LoVo (cell line): ENCODE results near the gene VWA8.
"Not testable (repeated sequence)": the region's sequence is repeated elsewhere in the genome, so short reads cannot be mapped to it uniquely, and the experiment has no call there.

Experiments used
- DNase-seq: peaks from one replicate; pipeline ENCODE4 v3.0.0-alpha.2; 2016; ENCODE audit warnings: low spot score

Gene VWA8

DNA sequence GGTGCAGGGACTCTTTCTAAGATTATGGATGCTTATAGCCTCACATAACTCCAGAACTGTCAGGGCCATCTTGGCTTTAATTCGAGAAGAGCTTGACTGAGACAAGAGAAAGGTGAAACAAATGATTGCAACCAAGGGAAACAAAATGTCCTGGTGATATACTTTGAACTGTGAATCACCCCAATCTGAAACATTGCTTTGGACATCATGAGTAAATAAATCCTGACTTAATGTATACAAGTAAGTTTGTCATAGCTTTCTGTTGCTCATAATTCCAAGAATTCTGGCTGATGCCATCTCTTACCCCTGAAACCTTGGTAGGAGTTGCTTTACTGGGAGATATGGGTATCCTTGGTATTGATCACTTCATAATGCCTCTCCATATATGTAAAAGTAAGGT is 5.8 kb upstream of the VWA8 start:
- no peak for DNase-seq

DNA sequence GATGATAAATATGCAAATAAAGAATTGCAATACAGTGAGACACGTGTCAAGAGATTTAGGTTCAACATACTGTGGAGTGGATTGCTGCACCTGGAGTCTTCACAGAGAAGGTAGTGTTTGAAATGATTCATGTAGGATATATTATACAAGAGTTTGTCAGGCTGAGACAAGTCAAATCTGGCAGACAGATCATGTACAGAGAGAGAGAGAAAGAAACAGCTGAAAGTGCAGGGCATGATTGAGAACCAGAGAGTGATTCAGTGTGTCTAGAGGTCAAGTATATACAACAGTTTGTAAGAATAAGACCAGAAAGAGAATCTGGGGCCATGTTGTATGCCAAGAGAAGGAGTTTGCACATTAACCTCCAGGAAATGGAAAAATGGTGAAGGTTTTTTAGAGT is 2.1 kb upstream of the VWA8 start:
- no peak for DNase-seq

DNA sequence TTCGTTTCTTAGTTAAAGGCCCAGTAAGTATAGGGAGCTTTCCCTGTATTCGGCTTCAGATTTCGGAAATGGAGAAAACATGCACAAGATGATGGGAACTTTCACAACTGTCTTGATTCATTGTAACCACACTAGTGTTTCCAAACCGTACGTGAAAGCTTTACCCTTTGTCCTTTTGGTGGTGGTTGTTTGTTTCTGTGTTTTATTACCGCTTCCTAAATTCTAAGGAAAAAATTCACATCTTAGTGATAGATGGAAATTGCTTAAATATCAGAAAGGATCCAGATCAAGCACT is 504 bp upstream of the VWA8 start:
- DNase-seq: no peak

DNA sequence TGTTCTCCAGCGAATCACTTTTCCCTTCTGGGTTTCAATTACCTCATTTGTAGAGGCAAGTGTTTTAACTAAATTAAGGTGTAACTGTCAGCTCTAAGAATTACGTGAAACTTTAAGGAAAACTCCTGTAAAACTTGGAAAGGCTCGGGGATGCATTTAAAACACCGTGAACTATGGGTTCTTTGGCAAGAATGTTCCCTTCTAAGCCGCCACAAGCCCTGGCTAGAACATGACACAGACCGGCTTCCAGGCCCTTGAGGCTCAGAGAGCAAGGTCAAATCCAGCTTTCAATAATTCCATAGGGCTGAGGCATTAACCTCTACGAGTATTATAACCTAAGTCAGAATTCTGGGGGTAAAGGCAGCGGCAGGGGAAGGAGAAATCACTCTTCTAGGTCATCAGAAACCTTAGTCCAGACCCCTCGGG is 685 bp downstream of the VWA8 start:
- no peak for DNase-seq

DNA sequence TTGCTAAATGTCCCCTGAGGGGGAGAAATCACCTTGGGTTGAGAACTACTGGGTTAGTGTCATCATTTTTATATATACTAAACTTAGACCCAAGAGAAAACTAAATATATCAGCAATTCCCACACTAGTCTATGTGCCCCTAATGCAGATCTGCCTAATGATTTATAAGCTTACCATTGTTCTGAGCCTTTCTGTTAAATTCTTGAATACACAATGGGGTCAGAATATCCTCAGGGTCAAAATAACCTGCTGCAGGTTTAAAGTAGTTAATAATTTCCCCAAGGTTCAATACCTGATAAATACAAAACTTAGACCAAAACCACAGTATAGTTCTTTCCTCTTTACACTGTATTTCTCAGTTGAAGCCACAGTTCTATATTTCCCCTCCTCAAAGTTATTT is 4.6 kb downstream of the VWA8 start:
- DNase-seq: no peak

DNA sequence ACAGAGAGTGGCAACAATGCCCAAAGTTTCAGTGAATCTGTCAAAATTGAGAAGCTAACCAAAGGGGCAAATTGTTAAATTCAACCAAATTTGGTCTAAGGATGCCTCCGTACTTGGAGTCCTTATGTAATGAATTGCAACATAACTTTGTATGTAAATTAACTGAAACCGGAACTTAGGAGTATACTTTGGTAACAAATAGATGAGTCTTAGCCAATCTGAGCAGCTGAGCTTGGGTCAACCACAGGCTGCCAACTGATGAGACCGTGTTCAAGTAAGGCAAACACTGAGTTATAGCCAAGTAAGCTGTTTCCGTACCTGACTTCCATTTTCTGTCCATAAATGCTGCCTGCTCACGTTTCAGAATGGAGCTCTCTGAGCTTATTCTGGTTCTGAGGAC is 5.3 kb downstream of the VWA8 start:
- no peak for DNase-seq

DNA sequence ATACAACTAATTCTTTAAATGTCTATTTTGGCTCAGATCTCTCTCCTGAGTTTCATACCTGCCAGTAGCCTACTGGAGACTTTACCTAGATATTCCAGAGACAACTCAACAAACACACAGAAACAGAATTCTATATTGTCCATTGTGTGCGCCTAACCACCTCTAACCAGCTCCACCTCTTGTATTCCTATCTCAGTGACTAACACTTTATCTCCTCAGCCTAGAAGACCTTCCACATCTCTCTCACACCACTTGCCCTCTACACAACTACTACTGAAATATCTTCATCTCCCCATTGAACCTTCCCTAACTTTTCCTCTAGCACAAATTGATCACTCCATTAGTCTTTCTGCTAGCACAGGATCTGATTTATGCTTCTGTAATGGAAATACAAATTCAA is 6.7 kb downstream of the VWA8 start:
- DNase-seq: no peak

DNA sequence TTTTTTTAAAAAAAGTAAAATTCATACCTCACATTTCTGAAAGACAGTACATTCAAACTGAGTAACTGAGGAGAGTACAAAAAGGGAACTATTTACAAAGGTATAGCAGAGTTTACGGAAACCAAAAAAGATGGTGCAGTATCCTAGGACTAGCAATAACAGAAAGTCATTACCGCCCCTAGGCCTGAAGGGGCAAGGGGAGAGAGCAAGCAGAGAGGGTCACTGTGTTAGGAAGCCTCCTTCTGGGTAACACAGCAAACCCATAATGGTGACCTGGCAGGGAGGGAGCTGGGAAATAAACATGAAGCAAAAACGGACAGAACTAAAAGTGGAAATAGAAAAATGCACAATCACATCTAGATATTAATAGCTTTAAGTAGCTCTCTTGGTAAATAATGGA is 8.2 kb downstream of the VWA8 start:
- no peak for DNase-seq

DNA sequence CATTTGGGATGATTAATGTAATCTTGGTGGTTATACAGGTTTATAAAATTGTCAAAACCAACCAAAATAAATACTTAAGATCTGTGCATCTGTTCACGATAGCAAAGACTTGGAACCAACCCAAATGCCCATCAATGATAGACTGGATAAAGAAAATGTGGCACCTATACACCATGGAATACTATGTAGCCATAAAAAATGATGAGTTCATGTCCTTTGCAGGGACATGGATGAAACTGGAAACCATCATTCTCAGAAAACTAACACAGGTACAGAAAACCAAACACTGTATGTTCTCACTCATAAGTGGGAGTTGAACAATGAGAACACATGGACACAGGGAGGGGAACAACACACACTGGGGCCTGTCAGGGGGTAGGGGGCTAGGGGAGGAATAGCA is 11.8 kb downstream of the VWA8 start:
- DNase-seq: not testable (repeated sequence)

DNA sequence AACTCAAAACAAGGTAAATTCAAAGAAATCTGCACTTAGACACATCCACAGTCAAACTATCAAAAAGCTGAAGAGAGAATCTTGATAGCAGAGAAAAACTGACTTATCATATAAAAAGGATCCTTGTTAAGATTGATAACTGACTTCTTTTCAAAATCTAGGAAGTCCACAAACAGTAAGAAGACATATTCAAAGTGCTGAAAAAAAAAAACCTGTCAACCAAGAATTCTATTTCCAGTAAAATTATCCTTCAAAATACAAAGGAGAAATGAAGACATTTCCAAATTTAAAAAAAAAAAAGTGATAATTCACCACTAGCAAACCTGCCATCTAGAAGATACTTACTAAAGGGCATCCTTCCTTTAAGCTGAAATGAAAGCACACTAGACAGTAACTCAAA is 15.0 kb downstream of the VWA8 start:
- DNase-seq: no peak

DNA sequence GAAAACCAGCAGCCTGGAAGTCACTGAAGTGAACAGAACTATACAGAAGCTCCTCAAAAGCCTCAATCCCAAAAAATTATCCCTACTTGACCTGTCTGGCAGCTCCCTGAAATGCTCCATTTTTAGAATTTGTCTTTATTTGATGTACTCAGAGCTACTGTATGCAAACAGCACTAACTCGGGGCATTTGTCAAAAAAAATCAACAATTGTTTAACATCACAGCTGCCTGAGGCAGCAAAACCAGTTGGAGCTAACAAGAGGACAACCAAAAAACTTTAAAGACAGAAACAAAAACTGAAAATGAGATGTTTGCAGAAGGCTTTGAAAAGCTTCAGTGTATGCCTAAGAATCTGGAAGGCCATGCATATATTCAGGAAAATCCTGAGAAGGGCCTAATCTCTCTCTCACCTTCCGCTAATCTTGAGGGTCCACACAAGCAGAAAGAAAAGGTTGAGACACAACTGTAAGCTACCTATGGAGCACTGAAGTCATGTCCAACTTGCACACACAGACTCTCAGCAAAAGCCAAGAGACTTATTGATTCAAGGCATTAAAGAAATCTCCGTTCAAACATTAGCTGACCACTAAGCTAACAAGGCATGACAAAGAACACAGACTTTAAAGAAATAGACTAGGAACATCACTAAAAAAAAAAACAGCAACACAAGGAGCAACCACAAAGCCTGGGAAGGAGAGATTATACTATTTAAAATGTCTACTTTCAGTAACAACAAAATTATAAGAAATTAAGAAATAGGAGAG is 16.1 kb downstream of the VWA8 start:
- DNase-seq: no peak

DNA sequence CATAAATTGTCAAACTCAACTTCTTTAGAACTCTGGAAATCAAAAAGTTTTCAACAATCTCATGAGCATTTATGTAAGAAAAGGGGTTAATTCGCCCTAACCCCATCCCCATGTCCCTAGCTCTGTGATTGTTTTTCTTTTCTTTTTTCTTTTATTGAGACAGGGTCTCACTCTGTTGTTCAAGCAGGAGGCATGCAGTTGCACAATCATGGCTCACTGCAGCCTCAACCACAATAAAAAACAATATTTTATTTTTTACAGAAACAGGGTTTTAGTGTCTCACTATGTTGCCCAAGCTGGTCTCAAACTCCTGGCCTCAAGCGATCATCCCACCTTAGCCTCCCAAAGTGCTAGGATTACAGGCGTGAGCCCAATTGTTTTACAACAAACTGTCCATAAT is 16.7 kb downstream of the VWA8 start:
- no peak for DNase-seq

DNA sequence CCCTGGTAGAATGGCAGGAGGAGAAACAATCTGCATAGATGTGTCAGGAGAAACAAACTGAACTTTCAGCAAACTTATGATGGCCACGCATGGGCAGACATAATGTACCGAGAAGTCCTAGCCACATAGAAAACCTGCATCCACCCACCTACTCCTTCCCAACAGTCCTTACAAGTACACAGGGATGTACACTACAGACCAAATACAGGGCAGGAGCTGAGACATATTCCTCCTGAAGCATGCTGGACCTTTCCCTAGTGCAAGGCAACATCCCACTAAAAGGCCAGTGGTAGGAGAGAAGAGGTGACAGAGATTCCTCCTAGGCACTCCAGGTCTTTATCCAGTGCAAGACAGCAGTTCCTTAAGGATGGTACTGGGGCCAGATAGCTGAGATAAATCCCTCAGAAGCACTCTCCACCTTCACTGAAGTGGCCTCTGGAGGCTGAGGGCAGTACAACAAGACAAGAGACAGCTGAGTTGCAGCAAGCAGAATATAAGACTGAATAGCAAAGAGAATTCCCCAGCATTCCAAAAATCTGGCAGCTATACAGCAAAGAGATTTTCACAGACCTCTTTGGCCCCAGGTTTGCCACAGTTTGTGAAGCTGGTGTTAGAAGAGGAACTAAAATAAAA is 18.3 kb downstream of the VWA8 start:
- no peak for DNase-seq

DNA sequence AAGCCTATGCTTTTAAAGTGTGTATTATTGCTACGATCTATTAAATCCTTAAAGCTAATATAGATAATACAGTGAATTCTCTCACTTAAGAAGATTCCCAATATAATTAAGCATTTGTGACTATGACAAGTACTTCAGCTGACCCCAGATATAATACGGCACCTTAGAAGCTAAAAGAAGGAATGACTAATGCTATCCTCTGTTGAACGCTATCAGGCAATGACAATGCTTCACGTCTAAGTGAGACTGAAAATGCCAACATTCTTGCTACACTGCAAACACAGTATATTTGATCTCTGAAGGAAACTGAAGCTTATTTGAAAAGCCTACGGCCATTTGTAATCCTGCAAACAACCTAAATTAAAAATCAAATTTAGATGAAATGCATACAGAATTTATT is 19.7 kb downstream of the VWA8 start:
- DNase-seq: no peak

DNA sequence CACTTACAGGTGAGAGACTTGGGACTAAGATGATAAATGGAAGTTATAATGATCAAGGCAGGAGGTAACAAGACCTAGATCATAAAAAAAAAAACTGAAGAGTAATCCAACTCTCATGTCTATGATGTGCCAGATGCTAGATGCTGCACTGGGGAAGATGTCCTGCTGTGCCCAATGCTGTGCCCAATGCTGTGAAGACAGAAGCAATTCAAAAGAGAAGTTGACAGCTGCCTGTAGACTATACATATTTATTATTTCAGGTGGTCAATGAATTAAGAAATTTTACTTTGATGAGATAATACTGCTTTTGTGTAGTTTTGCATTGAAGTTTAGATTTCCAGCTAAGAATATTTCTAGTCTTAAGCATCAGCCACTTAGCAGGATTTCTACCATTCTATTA is 21.5 kb downstream of the VWA8 start:
- no peak for DNase-seq

DNA sequence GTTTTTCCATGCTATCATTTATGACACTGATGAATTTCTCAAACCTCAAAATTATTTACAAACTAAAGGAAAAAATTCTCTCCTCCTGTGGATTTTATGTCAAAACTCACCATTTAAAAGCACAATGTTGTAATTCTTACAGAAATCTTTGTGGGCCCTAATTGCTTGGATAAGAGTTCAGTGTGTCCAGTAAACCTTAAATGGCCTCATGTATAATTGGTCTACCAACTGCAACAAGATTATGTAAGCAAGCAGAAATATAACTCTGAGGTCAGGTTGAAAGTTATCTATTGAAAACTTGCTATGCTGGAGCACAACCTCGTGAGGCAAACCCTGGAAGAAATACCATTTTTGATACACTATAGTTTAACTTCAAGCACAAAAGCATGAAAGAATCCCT is 22.0 kb downstream of the VWA8 start:
- DNase-seq: no peak

DNA sequence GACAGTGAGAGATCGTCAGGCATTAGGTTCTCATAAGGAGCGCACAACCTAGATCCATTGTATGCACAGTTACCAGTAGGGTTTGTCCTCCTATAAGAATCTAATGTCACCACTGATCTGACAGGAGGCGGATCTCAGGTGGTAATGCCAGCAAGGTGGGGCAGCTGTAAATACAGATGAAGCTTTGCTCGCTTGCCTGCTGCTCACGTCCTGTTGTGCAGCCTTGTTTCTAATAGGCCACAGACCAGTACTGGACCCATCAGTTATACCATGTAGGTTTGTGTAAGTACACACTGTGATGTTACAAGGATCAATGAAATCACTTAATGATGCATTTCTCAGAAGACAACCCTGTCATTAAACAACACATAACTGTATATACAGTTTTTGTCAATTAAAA is 23.5 kb downstream of the VWA8 start:
- no peak for DNase-seq

DNA sequence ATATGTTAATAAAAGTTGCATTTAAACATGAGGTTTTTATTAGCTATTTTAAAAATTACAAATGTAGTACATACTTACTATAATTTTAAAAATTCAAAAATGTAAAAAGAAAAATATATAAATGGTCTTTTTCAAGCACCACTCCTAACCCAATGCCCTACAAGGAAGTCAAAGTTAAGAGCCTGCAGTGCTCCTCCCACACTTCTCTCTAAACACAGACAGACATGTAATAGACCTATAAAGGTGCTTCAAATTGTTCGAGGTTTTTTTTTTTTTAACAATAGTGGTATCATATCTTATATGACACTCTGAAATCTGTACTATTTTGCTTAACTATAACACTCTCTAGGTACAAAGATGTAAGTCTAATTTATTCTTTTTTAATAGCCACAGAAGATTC is 25.4 kb downstream of the VWA8 start:
- DNase-seq: no peak

DNA sequence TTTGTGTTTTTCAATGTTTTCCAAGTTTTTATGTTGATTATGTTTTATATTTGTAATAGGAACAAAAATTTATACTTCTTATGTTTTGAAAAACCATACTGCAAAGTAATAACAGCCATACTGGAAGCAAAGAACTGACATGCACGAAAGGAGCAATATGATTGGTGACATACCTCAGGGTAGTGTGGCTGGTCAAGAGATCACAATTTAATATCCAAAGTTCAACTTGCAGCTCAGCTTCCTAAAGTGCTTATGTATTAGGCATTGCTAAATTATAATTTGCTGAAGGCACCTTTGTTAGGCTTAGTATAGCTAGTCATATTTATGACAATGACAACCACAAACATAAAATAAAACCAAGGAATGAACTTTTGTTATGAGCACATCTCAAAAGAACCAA is 25.9 kb downstream of the VWA8 start:
- DNase-seq: no peak

DNA sequence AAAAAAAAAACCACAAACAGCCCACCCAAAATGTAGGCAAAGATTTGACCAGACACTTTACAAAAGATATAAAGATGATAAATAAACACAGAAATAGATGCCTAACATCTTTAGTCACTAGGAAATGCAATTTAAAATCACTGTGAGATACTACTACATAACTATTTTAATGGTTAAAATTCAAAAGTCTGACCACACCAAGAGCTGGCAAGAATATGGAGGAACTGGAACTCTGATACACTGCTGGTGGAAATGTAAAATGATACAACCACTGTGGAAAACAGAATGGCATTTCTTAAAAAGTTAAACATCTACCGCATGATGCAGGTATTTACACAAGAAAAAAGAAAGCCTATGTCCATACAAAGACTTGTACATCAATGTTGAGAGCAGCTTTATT is 26.8 kb downstream of the VWA8 start:
- DNase-seq: no peak

DNA sequence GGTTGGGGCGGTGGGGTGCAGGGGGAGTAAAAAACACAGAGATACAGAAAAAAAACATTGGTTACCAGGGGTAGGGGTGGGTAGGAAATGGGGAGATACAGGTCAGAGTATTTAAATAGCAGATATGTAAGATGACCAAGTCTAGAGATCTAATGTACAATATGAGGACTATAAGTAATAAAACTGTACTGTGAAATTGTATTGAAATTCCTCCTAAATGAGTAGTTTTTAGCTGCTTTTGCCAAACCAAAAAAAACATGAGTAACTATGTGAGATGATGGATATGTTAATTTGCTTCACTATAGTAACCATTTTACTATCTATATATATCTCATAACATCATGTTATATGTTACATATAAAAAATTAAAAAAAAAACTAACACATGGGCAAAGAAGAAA is 29.6 kb downstream of the VWA8 start:
- DNase-seq: no peak

DNA sequence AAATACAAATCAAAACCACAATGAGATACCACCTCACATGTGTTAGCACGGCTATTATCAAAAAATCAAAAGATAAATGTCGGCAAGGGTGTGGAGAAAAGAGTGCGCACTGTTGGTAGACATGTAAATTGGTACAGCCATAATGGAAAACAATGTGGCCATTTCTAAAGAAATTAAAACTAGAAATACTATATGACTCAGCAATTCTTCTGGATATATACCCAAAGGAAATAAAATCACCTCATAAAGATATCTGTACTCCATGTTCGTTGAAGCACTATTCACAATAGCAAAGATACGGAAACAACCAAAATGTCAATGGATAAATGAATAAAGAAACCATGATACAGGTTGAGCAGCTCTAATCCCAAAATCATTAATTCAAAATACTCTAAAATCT is 30.8 kb downstream of the VWA8 start:
- no peak for DNase-seq

DNA sequence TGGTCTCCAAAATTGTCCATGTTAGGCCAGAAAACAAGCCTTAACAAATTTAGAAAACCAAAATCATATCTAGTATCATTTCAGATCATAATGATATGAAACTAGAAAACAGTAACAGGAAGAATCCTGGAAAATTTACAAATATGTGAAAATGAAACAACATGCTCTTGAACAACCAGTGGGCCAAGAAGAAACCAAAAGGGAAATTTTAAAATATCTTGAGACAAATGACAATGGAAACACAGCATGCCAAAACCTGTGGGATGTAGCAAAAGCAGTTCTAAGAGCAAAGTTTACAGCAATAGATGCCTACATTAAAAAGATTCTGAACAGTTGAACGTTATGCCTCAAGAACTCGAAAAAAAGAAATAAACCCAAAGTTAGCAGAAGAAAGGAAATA is 32.6 kb downstream of the VWA8 start:
- no peak for DNase-seq

DNA sequence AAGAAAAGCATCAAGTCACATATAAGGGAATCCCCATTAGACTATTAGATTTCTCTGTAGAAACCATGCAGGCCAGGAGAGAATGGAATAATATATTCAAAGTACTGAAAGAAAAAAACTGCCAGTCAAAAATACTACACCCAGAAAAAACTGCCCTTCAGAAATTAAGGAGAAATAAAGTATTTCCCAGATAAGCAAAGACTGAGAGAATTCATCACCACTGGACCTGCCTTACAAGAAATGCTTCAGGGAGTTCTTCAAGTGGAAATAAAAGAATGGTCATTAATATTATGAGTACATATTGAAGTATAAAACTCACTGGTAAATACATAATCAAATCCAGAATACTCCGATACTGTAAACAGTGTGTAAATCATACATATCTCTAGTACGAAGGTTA is 35.9 kb downstream of the VWA8 start:
- no peak for DNase-seq
